Measurements from ENCODE around the gene NID2.

The NID2 gene

DNA sequence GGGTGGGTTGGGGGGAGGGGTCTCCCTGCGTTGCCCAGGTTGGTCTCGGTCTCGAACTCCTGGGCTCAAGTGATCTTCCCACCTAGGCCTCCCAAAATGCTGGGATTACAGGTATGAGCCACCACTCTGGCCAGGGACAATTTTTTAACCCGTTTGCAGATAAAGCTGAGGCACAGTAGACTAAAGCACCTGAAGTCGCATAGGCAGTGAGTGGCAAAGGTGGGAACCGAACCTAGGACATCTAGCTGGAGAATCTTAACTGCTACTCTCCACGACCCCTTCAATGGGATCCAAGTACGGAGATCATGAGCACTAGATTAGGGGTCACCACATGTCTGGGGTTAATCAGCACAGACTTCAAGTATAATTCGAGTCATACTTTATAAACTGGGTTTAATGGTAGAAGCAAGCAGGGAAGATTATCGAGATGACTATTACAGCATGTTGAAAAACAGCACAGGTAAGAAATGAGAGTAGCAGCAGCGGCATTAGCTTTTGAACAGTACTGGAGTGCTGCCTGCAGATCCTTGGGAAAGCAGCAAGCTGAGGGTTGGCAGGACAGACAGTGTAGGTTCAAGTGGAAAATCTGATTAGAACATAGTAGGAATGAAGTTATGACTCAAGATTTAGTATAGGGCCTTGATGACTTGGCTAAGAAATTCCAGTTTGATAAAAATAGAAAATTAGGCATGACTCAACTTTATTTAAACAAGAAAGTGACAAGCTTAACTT is 23.9 kb downstream of the NID2 start:
- H3K36me3 ChIP-seq (ENCODE audit: insufficient read depth, low read length): no peaks in the 10 kb centered on the region
- H2AFZ ChIP-seq (ENCODE audit: low read depth, low read length): no peak overlapping the region
- no peaks in the 10 kb centered on the region for H3K9me3 ChIP-seq (ENCODE audit: low read length)
- no peaks in the 10 kb centered on the region for H3K27me3 ChIP-seq (ENCODE audit: insufficient read depth, low read length)
- H3K4me3 ChIP-seq (ENCODE audit: low read length): no peak overlapping the region
- H3K4me1 ChIP-seq (ENCODE audit: insufficient read depth, low read length): no peaks in the 10 kb centered on the region

DNA sequence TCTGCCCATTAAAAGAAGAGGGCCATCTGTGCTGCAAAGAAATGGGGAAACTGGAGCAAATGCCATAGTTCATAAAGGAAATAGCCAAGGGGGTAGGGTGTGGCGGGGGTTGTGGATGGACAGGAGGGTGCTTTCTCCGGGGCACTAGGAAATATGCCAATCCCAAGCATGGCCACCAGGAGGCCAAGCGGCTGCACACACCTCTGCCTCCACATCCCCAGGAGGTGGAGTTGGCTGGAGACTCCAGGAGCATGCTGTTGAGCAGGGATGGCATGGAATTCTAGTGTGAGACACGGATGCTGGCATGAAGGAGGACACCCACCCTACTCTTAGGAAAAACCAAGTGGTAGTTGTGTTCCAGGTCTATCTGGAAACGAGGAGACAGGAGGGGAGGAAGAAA is 25.2 kb downstream of the NID2 start:
- Histone ChIP-seq H3K4me1 (ENCODE audit: insufficient read depth, low read length) (no peaks in the 10 kb centered on the region), H3K4me3 (ENCODE audit: low read length) (no peak overlapping the region), H3K27me3 (ENCODE audit: insufficient read depth, low read length) (no peaks in the 10 kb centered on the region), H2AFZ (ENCODE audit: low read depth, low read length) (no peak overlapping the region), H3K9me3 (ENCODE audit: low read length) (no peaks in the 10 kb centered on the region), H3K36me3 (ENCODE audit: insufficient read depth, low read length) (no peaks in the 10 kb centered on the region)

DNA sequence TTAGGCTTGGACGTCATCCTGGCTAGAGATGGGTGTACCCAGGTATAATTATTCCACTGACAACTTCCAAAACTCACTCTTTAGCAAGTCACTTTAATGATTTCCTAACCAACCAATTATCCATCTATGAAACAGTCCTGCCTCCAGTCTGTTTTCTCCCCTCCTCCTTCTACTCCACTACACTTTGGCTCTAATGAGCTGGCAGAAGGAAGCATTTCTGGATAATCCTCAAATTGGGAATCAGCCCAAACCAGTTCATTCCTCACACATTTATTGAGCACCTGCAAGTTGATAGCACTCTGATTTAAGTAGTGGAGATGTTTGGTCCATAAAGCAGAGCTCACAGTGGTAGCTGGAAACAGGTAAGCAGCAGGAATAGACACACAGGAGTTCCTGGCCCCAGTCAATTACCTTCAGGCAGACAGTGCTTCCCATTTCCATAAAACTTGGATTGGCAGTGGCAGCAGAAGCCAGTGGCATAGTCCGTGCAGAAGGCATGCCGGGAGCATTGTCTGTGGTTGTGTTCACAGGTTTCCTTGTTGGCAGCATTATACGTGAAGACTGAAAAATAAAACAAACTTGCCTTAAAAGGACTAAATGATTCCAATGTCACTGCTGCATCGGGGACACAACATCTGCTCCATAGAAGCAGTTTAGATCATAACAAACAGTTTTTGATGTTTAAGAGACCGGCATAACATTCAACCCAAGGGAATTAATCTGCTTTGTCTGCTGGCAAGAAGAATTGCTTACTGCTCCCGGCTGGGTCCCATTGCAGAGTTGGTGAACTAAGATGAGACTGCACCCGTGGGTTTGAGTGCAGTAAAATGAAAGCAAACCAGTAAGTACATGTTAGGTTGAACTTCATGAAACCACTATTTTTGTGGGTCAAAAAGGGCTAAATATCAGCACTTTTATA is 26.2 kb downstream of the NID2 start:
- H3K4me1 ChIP-seq (ENCODE audit: insufficient read depth, low read length): no peaks in the 10 kb centered on the region
- no peaks in the 10 kb centered on the region for H3K36me3 ChIP-seq (ENCODE audit: insufficient read depth, low read length)
- H3K9me3 ChIP-seq (ENCODE audit: low read length): no peaks in the 10 kb centered on the region
- H3K4me3 ChIP-seq (ENCODE audit: low read length): no peak overlapping the region
- H3K27me3 ChIP-seq (ENCODE audit: insufficient read depth, low read length): no peaks in the 10 kb centered on the region
- H2AFZ ChIP-seq (ENCODE audit: low read depth, low read length): no peak overlapping the region

DNA sequence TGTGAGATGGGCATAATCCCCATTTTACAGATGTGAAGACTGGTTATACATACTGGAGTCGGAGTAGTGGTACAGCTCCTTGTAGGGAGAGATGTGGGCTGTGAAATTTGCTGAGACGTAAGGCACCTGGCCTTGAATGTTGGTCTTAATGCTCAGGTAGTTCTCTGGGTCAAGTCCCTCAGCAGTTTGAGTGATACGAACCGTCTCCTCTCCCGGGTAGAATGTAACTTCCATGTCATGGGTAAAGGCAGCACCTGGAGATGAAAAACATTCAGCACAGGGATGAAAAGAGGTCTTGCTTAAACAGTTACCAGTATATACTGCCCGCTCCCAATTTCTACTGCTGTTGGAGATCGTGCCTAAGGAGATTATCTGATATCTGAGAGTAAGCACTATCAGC is 28.3 kb downstream of the NID2 start:
- H3K9me3 ChIP-seq (ENCODE audit: low read length): no peaks in the 10 kb centered on the region
- H3K36me3 ChIP-seq (ENCODE audit: insufficient read depth, low read length): no peaks in the 10 kb centered on the region
- no peaks in the 10 kb centered on the region for H3K4me1 ChIP-seq (ENCODE audit: insufficient read depth, low read length)
- H3K27me3 ChIP-seq (ENCODE audit: insufficient read depth, low read length): no peaks in the 10 kb centered on the region
- H2AFZ ChIP-seq (ENCODE audit: low read depth, low read length): no peak overlapping the region
- H3K4me3 ChIP-seq (ENCODE audit: low read length): no peak overlapping the region

DNA sequence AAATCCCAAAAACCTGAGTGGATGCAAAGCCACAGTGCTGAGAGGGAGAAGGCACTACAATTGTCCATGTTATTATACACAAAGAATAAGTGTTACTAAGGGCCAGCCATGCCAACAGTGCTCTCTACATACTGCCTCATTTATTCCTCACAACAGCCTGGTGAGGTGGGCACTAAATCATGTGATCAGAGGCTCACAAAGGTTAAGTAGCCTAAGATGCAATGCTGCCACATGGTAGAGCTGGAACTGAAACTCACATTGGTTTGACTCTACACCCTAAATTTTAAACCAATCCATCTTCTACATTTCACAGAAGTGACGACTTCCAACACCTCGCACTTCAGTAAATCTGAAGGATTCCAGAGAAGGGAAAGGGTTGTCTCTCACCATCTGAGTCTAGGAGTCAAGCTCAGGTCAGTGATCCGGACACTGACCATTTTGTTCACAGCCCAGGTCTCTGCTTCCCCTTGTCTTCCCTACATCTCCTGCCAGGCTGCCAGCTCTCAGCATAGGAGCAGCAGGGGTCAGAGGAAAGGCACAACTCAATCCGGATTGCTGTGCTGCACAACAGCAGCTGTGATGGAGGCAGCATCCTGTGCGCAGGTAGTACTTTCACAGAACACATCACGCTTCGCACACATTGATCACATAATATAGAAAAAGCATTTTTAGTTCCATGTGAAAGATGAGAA is 29.6 kb downstream of the NID2 start:
- Histone ChIP-seq H3K4me1 (ENCODE audit: insufficient read depth, low read length) (no peaks in the 10 kb centered on the region), H3K36me3 (ENCODE audit: insufficient read depth, low read length) (no peaks in the 10 kb centered on the region), H2AFZ (ENCODE audit: low read depth, low read length) (no peak overlapping the region), H3K4me3 (ENCODE audit: low read length) (no peak overlapping the region), H3K9me3 (ENCODE audit: low read length) (no peaks in the 10 kb centered on the region), H3K27me3 (ENCODE audit: insufficient read depth, low read length) (no peaks in the 10 kb centered on the region)

DNA sequence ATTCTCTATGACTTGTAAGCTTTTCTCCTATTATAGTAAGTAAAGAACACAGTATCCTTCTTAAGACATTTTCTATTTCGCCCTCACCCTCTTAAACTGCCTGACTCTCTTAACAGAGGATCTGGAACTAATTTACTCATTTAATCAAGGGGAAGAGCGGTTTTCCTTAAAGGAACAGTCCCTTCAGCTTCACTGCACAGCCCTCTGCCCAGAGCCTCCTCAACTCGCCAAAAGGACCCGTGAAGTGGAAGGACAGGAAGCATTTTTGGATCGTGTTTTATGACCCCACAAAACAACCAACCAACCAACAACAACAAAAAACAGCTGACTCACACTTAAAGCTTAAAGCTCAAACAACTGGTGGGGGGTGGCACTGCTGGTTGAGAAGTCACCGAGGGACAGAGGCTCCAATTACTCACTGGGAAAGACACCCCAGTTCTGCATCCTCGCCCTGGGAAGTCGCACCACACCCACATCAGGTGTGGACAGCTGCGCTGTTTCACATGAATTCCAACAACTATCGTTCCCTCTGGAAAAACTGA is 35.7 kb downstream of the NID2 start:
- Histone ChIP-seq H2AFZ (ENCODE audit: low read depth, low read length) (no peak overlapping the region), H3K36me3 (ENCODE audit: insufficient read depth, low read length) (no peaks in the 10 kb centered on the region), H3K4me3 (ENCODE audit: low read length) (no peak overlapping the region), H3K27me3 (ENCODE audit: insufficient read depth, low read length) (no peaks in the 10 kb centered on the region), H3K4me1 (ENCODE audit: insufficient read depth, low read length) (no peaks in the 10 kb centered on the region), H3K9me3 (ENCODE audit: low read length) (no peaks in the 10 kb centered on the region)

DNA sequence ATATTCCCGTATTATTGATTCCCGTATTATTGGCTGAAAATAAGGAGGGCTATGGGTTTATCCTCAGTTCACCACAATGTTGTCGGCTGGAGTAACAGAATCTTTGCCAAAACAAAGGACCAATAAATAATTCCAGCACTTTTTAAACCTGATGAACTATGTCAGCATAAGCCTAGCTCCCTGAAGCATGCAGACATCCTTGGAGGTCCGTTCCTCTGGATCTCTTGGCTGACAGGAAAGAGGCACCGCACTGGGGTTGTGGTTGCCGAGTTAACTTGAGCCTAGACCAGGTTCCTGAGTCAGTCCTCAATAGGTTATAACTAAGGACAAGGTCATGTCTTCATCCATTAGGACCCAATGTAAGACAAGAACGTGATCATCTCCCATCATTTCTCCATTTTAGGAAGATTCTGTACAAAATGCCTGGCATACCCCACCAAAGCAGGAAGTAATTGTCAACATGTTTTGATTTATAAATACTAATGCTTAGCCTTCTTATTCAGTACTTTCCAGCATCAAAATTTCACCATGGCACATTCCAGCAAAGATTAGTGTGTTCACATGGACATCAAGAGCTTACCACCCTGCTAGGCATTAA is 36.6 kb downstream of the NID2 start:
- Histone ChIP-seq H3K36me3 (ENCODE audit: insufficient read depth, low read length) (no peaks in the 10 kb centered on the region), H3K4me1 (ENCODE audit: insufficient read depth, low read length) (no peaks in the 10 kb centered on the region), H3K9me3 (ENCODE audit: low read length) (no peaks in the 10 kb centered on the region), H2AFZ (ENCODE audit: low read depth, low read length) (no peak overlapping the region), H3K27me3 (ENCODE audit: insufficient read depth, low read length) (no peaks in the 10 kb centered on the region), H3K4me3 (ENCODE audit: low read length) (no peak overlapping the region)

DNA sequence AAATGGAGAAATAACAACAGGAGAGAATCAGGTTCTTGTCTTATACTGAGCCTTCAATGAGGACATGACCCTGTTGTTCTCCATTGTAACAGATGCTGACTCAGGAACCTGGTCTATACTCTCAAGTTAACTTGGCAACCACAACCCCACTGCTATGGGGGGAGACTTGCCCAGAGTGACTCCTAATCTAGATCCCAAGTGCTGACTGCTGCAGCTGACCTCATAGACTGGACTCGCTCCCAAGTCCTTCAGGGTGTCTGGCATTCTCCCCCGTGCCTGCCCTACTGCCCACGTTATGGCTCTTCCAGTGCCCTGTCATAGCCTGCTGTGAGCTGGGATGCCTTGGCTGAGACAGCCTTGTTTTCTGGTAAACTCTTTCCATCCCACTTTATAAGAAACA is 37.1 kb downstream of the NID2 start:
- no peaks in the 10 kb centered on the region for H3K4me1 ChIP-seq (ENCODE audit: insufficient read depth, low read length)
- H2AFZ ChIP-seq (ENCODE audit: low read depth, low read length): no peak overlapping the region
- H3K4me3 ChIP-seq (ENCODE audit: low read length): no peak overlapping the region
- H3K36me3 ChIP-seq (ENCODE audit: insufficient read depth, low read length): no peaks in the 10 kb centered on the region
- no peaks in the 10 kb centered on the region for H3K9me3 ChIP-seq (ENCODE audit: low read length)
- no peaks in the 10 kb centered on the region for H3K27me3 ChIP-seq (ENCODE audit: insufficient read depth, low read length)

DNA sequence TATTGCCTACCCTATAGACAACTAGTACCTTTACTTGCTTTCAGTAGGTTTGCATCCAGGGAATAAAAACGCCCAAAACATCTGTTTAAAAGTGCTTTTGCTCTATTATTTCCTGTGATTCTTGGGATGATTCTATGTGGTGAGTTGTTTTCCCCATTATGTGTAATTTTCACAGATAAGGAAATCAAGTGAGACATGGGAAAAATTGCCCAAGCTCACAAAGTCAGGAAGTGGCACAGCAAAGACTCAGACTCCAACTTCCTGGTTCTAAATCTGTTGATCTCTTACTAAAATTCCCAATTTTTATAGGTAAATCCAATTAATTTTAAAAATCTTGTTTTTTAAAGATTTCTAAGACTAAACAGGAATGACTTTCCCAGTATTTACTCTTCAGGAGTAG is 39.0 kb downstream of the NID2 start:
- H3K36me3 ChIP-seq (ENCODE audit: insufficient read depth, low read length): no peaks in the 10 kb centered on the region
- H3K9me3 ChIP-seq (ENCODE audit: low read length): no peaks in the 10 kb centered on the region
- H3K4me3 ChIP-seq (ENCODE audit: low read length): no peak overlapping the region
- no peaks in the 10 kb centered on the region for H3K4me1 ChIP-seq (ENCODE audit: insufficient read depth, low read length)
- no peak overlapping the region for H2AFZ ChIP-seq (ENCODE audit: low read depth, low read length)
- H3K27me3 ChIP-seq (ENCODE audit: insufficient read depth, low read length): no peaks in the 10 kb centered on the region

DNA sequence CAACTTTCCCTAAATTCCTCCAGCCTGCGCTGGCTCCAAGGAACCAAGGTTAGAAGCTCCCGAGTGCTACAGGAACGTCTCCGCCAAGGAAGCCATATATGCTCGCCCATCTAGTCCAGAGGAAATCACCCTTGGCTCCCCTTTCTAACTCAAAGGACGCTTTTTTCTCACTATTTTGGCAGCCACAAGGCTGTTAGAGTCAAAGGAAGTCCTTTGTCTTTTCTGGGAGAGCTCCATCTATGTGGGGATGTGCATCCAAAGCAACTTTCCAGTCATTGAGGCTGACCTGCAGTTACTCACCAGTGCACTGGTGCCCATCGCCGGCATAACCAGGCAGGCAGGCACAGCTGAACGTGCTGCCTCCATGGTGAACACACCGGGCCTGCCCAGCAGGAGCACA is 42.0 kb downstream of the NID2 start:
- Histone ChIP-seq H3K4me3 (ENCODE audit: low read length) (no peak overlapping the region), H3K4me1 (ENCODE audit: insufficient read depth, low read length) (no peaks in the 10 kb centered on the region), H3K36me3 (ENCODE audit: insufficient read depth, low read length) (no peaks in the 10 kb centered on the region), H2AFZ (ENCODE audit: low read depth, low read length) (no peak overlapping the region), H3K9me3 (ENCODE audit: low read length) (no peaks in the 10 kb centered on the region), H3K27me3 (ENCODE audit: insufficient read depth, low read length) (no peaks in the 10 kb centered on the region)

DNA sequence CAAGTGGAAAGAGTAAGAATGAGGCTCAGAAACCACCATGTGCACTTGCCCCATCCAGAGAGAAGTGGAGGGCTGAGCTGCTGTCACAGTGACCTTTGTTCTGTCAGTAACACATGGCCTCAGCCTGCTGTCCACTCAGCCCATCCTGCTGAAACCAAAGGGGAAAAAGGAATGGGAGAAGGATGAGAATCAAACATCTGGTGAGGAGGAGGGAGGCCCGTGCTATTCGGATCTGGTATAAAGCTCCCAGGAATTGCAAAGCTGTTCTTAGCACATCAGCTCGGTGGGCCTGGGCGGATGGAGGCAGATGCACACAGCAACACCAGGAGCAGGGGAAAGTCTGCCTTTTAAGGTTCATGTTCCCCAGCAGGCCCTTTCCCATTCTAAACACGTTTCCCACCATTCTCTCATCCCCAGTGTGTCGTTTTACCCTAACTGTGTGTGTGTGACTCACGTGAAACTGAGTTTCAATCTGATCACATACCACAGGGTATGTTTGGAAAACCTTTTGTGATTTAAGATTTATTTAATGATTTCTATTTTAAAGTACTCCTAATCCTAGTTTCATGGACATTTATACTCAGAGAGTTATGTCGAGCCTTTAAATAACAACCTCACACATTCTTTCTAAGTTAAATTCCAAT is 42.7 kb downstream of the NID2 start:
- H3K4me1 ChIP-seq (ENCODE audit: insufficient read depth, low read length): no peaks in the 10 kb centered on the region
- no peaks in the 10 kb centered on the region for H3K27me3 ChIP-seq (ENCODE audit: insufficient read depth, low read length)
- H2AFZ ChIP-seq (ENCODE audit: low read depth, low read length): no peak overlapping the region
- no peak overlapping the region for H3K4me3 ChIP-seq (ENCODE audit: low read length)
- no peaks in the 10 kb centered on the region for H3K9me3 ChIP-seq (ENCODE audit: low read length)
- no peaks in the 10 kb centered on the region for H3K36me3 ChIP-seq (ENCODE audit: insufficient read depth, low read length)

DNA sequence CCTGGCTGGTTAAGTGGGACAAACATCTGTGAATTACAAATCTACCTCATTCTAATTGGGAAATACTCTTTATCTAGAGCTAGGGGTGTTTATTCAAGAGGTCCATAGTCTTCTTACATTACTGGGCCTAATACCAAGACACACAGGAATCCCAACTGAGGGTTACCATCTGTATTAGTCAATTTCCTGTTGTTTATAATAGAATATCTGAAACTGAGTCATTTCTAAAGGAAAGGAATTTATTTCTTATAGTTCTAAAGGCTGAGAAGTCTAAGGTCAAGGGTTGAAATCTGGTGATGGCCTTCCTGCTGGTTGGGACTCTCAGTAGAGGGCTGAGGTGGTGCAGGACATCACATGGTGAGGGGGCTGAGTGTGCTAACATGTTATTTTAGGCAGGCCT is 43.5 kb downstream of the NID2 start:
- no peaks in the 10 kb centered on the region for H3K4me1 ChIP-seq (ENCODE audit: insufficient read depth, low read length)
- H2AFZ ChIP-seq (ENCODE audit: low read depth, low read length): no peak overlapping the region
- H3K4me3 ChIP-seq (ENCODE audit: low read length): no peak overlapping the region
- H3K27me3 ChIP-seq (ENCODE audit: insufficient read depth, low read length): no peaks in the 10 kb centered on the region
- no peaks in the 10 kb centered on the region for H3K9me3 ChIP-seq (ENCODE audit: low read length)
- no peaks in the 10 kb centered on the region for H3K36me3 ChIP-seq (ENCODE audit: insufficient read depth, low read length)
